NB4 (cell line): Measurements from ENCODE around the gene CACNA2D3.

Source experiments
- MYC ChIP-seq: IDR thresholded peaks from 2 replicates; pipeline ENCODE4 v1.6.1; 2011; ENCODE audit warnings: low read depth, low read length
- POLR2A ChIP-seq: IDR thresholded peaks from 2 replicates; pipeline ENCODE4 v1.6.1; 2011; ENCODE audit warnings: mild to moderate bottlenecking; ENCODE audit not compliant: insufficient read length; ENCODE audit errors: extremely low read depth
- TF ChIP-seq, protein P1 (sequence below): IDR thresholded peaks from one replicate; pipeline ENCODE4 v1.5.1; 2012; ENCODE audit warnings: low read depth, low read length

- TF ChIP-seq, protein P1, sequence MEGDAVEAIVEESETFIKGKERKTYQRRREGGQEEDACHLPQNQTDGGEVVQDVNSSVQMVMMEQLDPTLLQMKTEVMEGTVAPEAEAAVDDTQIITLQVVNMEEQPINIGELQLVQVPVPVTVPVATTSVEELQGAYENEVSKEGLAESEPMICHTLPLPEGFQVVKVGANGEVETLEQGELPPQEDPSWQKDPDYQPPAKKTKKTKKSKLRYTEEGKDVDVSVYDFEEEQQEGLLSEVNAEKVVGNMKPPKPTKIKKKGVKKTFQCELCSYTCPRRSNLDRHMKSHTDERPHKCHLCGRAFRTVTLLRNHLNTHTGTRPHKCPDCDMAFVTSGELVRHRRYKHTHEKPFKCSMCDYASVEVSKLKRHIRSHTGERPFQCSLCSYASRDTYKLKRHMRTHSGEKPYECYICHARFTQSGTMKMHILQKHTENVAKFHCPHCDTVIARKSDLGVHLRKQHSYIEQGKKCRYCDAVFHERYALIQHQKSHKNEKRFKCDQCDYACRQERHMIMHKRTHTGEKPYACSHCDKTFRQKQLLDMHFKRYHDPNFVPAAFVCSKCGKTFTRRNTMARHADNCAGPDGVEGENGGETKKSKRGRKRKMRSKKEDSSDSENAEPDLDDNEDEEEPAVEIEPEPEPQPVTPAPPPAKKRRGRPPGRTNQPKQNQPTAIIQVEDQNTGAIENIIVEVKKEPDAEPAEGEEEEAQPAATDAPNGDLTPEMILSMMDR, result no peak
- TF ChIP-seq POLR2A (no peak), MYC (no peak)
These were observed 43.0 kb upstream of the CACNA2D3 start for GRCh38 chr3:54079314-54079713.
